ENCODE data around the gene RASGRP4. TPM values are rescaled to one million over a fixed set of nuclear protein-coding genes. Genes with fewer than 3 reads are reported as not detected.

Gene RASGRP4
- total RNA-seq, 1 donor from 2014 or later = 0.64 TPM

GRCh38 chr19:38458991-38459390 is 33.0 kb upstream of the RASGRP4 start:
- intact Hi-C loops (cut with DNase I) = no loop called here
- H3K4me1 ChIP-seq = no peaks in the 10 kb centered on the region
- H3K27me3 ChIP-seq = no peaks in the 10 kb centered on the region
- no peak for DNase-seq (ENCODE audit: low spot score in 2 of 2)
- no peaks in the 10 kb centered on the region for H3K36me3 ChIP-seq
- TF ChIP-seq CTCF (IDR thresholded peaks at IDR 0.05) = no peak
- H3K4me3 ChIP-seq = no peak overlapping the region
- H3K27ac ChIP-seq = no peak overlapping the region
- no peaks in the 10 kb centered on the region for H3K9me3 ChIP-seq

GRCh38 chr19:38457690-38458405 is 31.8 kb upstream of the RASGRP4 start:
- Histone ChIP-seq H3K36me3 (no peaks in the 10 kb centered on the region), H3K27me3 (no peaks in the 10 kb centered on the region), H3K4me1 (no peaks in the 10 kb centered on the region), H3K4me3 (no peak overlapping the region), H3K27ac (no peak overlapping the region), H3K9me3 (no peaks in the 10 kb centered on the region)
- DNase-seq (ENCODE audit: low spot score in 2 of 2) = no peak
- intact Hi-C loops (cut with DNase I) = no loop called here
- TF ChIP-seq CTCF (IDR thresholded peaks at IDR 0.05) = no peak

- DNase-seq (ENCODE audit: low spot score in 2 of 2) = no peak
- Histone ChIP-seq H3K36me3 (no peaks in the 10 kb centered on the region), H3K27ac (no peak overlapping the region), H3K9me3 (no peaks in the 10 kb centered on the region), H3K4me3 (no peak overlapping the region), H3K27me3 (no peaks in the 10 kb centered on the region), H3K4me1 (no peaks in the 10 kb centered on the region)
- TF ChIP-seq CTCF (IDR thresholded peaks at IDR 0.05) = no peak
- intact Hi-C loops (cut with DNase I) = no loop called here
These were observed 31.2 kb upstream of the RASGRP4 start for GRCh38 chr19:38457202-38457601.

GRCh38 chr19:38455031-38455430 is 29.0 kb upstream of the RASGRP4 start:
- H3K4me3 ChIP-seq = no peak overlapping the region
- no peaks in the 10 kb centered on the region for H3K27me3 ChIP-seq
- H3K9me3 ChIP-seq = no peaks in the 10 kb centered on the region
- H3K36me3 ChIP-seq = no peaks in the 10 kb centered on the region
- no peak for TF ChIP-seq CTCF (IDR thresholded peaks at IDR 0.05)
- no peak overlapping the region for H3K27ac ChIP-seq
- no peak for DNase-seq (ENCODE audit: low spot score in 2 of 2)
- no peaks in the 10 kb centered on the region for H3K4me1 ChIP-seq
- intact Hi-C loops (cut with DNase I) = no loop called here

GRCh38 chr19:38453596-38453995 is 27.6 kb upstream of the RASGRP4 start:
- no peaks in the 10 kb centered on the region for H3K4me1 ChIP-seq
- no peak overlapping the region for H3K27ac ChIP-seq
- intact Hi-C loops (cut with DNase I) = no loop called here
- H3K27me3 ChIP-seq = no peaks in the 10 kb centered on the region
- TF ChIP-seq CTCF (IDR thresholded peaks at IDR 0.05) = no peak
- DNase-seq (ENCODE audit: low spot score in 2 of 2) = no peak
- H3K36me3 ChIP-seq = no peaks in the 10 kb centered on the region
- H3K9me3 ChIP-seq = no peaks in the 10 kb centered on the region
- no peak overlapping the region for H3K4me3 ChIP-seq
